Liver (tissue), 3 donors: ENCODE measurements around the gene FAM156A.
"Not testable (repeated sequence)": the region's sequence is repeated elsewhere in the genome, so short reads cannot be mapped to it uniquely, and the experiment has no call there.

Experiments
- CTCF ChIP-seq: fragments of 150-350 bp; IDR thresholded peaks from 2 replicates; pipeline ENCODE4 v1.5.1; 2017; ENCODE audit warnings: improper control_type of control experiment, low read depth, low read length; ENCODE audit not compliant: missing input control
- EGR1 ChIP-seq, 2 donors: IDR thresholded peaks; 2 replicates each; pipeline ENCODE4 v1.6.1; 2016 to 2018; ENCODE audit warnings: antibody characterized with exemption in 2 of 2, low read depth in 2 of 2
- FOXA1 ChIP-seq: IDR thresholded peaks from 2 replicates; pipeline ENCODE4 v1.6.1; 2016; ENCODE audit warnings: antibody characterized with exemption
- GABPA ChIP-seq, 2 donors: IDR thresholded peaks in 1 of 2; conservative IDR thresholded peaks in 1 of 2; 2 replicates each; pipeline ENCODE4 v1.6.1; 2016; ENCODE audit warnings: antibody characterized with exemption in 2 of 2, mild to moderate bottlenecking in 1 of 2, moderate library complexity in 1 of 2
- HNF4G ChIP-seq: IDR thresholded peaks from 2 replicates; pipeline ENCODE4 v1.6.1; 2016; ENCODE audit warnings: antibody characterized with exemption
- JUND ChIP-seq, 2 donors: IDR thresholded peaks; 2 replicates each; pipeline ENCODE4 v1.6.1; 2016; ENCODE audit warnings: antibody characterized with exemption in 2 of 2
- MAX ChIP-seq: IDR thresholded peaks from 2 replicates; pipeline ENCODE4 v1.6.1; 2016; ENCODE audit warnings: antibody characterized with exemption
- REST ChIP-seq: IDR thresholded peaks from 2 replicates; pipeline ENCODE4 v1.6.1; 2016; ENCODE audit warnings: antibody characterized with exemption, mild to moderate bottlenecking
- donor health status: healthy.
- donor health status: healthy.

GRCh38 chrX:52958961-52959360 lies 643 bp upstream of the FAM156A start:
- TF ChIP-seq REST; JUND (IDR thresholded peaks at IDR 0.05); MAX; CTCF; GABPA (IDR thresholded peaks at IDR 0.05 in 1 of 2, conservative IDR thresholded peaks at IDR 0.05 in 1 of 2); HNF4G; EGR1 (IDR thresholded peaks at IDR 0.05; ENCODE audit: low read depth in 2 of 2); FOXA1: not testable (repeated sequence)
